ENCODE results near the gene ACOXL. TPM values are rescaled to one million over a fixed set of nuclear protein-coding genes. Genes with fewer than 3 reads are reported as not detected.

The ACOXL gene
- total RNA-seq, 4 donors from 2014 or later, result 0.55 to 5.2 (median 1.1) TPM; not detected in 1

GRCh38 chr2:111142101-111142500, 409.7 kb downstream of the ACOXL start:
- no peak for DNase-seq
- no peaks in the 10 kb centered on the region for H3K36me3 ChIP-seq
- H3K4me1 ChIP-seq, result peaks cover 0 to 4% (median 1%) of the 10 kb centered on the region in 4 donors
- H3K4me3 ChIP-seq, result no peak overlapping the region
- no peaks in the 10 kb centered on the region for H3K9me3 ChIP-seq
- intact Hi-C loops (cut with DNase I; ENCODE audit: low total_unique reads) (no loop called here), in situ Hi-C loops (cut with MboI; ENCODE audit: low pct_ligation_motif_present in 1 of 4, low pct_unique_long_range_greater_than_20kb in 1 of 4, low sequenced_read_pairs in 3 of 4) (loop anchor here in 1 of 4 donors (25.0 kb wide), 1 partner anchor 330 kb away; no protein-coding TSS in a partner anchor)
- no peaks in the 10 kb centered on the region for H3K27me3 ChIP-seq
- TF ChIP-seq POLR2A (IDR thresholded peaks at IDR 0.05) (no peak), EP300 (IDR thresholded peaks at IDR 0.05; ENCODE audit: low read depth) (no peak), POLR2AphosphoS5 (IDR thresholded peaks at IDR 0.05) (no peak), CTCF (IDR thresholded peaks at IDR 0.05) (no peak)
- no peak overlapping the region for H3K27ac ChIP-seq
- WGBS, 2 donors (ENCODE audit: low coverage in 1 of 2), result 71 to 75% methylated on average over 1 of the region's 1 CpG

- 90 to 93% methylated on average over 2 to 10 of the region's 10 CpGs for WGBS, 2 donors (ENCODE audit: low coverage in 1 of 2)
- H3K4me3 ChIP-seq, result no peak overlapping the region
- intact Hi-C loops (cut with DNase I; ENCODE audit: low total_unique reads) (no loop called here), in situ Hi-C loops (cut with MboI; ENCODE audit: low pct_ligation_motif_present in 1 of 4, low pct_unique_long_range_greater_than_20kb in 1 of 4, low sequenced_read_pairs in 3 of 4) (loop anchor here in 1 of 4 donors (25.0 kb wide), 1 partner anchor 331 kb away; no protein-coding TSS in a partner anchor)
- peaks cover 0 to 4% (median 1%) of the 10 kb centered on the region in 4 donors for H3K4me1 ChIP-seq
- no peak overlapping the region for H3K27ac ChIP-seq
- H3K9me3 ChIP-seq, result no peaks in the 10 kb centered on the region
- H3K27me3 ChIP-seq, result no peaks in the 10 kb centered on the region
- TF ChIP-seq EP300 (IDR thresholded peaks at IDR 0.05; ENCODE audit: low read depth) (no peak), POLR2A (IDR thresholded peaks at IDR 0.05) (no peak), CTCF (IDR thresholded peaks at IDR 0.05) (no peak), POLR2AphosphoS5 (IDR thresholded peaks at IDR 0.05) (no peak)
- no peak for DNase-seq
- H3K36me3 ChIP-seq, result no peaks in the 10 kb centered on the region
Observed at GRCh38 chr2:111143107-111143842, 410.9 kb downstream of the ACOXL start.

- in situ Hi-C loops (cut with MboI; ENCODE audit: low pct_ligation_motif_present in 1 of 4, low pct_unique_long_range_greater_than_20kb in 1 of 4, low sequenced_read_pairs in 3 of 4), result loop anchor here in 1 of 4 donors (25.0 kb wide), 1 partner anchor 332 kb away; no protein-coding TSS in a partner anchor
- TF ChIP-seq POLR2A (IDR thresholded peaks at IDR 0.05) (no peak), EP300 (IDR thresholded peaks at IDR 0.05; ENCODE audit: low read depth) (no peak), POLR2AphosphoS5 (IDR thresholded peaks at IDR 0.05) (no peak), CTCF (IDR thresholded peaks at IDR 0.05) (no peak)
- no peaks in the 10 kb centered on the region for H3K27me3 ChIP-seq
- H3K4me3 ChIP-seq, result no peak overlapping the region
- H3K4me1 ChIP-seq, result peaks cover 0 to 4% (median 1%) of the 10 kb centered on the region in 4 donors
- DNase-seq, result no peak
- H3K36me3 ChIP-seq, result no peaks in the 10 kb centered on the region
- intact Hi-C loops (cut with DNase I; ENCODE audit: low total_unique reads), result no loop called here
- no peak overlapping the region for H3K27ac ChIP-seq
- H3K9me3 ChIP-seq, result no peaks in the 10 kb centered on the region
- WGBS, 2 donors (ENCODE audit: low coverage in 1 of 2), result 72% methylated on average over 1 of the region's 1 CpG; no CpG with 5 or more reads in 1 of the 2 donors
Observed at GRCh38 chr2:111143843-111144198, 411.4 kb downstream of the ACOXL start.

DNA sequence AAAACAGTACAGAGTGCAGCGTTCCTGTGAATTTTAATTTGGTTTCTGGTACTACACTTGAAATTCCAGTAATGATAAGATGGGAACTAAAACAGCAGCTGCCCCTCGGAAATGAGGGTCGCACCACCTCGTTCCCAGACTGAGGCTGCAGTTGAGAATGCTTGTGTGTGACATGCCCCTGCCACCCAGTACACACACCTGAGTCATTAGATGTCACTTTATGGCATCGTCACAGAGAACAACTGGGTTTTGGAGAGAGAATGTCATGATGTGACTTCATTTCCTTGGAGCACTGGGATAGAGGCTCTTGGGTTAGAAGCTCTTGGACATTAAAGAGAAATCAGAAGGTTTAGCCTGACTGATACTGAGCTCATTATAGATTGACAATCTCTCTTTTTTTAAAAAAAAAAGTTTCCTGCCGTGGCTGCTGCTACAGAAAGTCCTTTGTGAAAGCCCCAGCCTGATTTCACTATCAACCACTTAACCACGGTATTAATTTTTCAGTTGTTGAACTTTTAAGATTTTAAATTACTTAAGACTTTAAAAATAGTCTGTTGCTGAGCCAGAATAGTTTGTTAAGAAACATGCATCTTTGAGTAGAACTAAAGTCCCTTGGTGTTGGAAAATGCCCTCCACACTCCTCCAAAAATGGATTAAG, 412.9 kb downstream of the ACOXL start:
- Histone ChIP-seq H3K27ac (no peak overlapping the region), H3K4me3 (no peak overlapping the region), H3K36me3 (peaks cover 0 to 7% (median 0%) of the 10 kb centered on the region in 4 donors), H3K9me3 (no peaks in the 10 kb centered on the region), H3K27me3 (no peaks in the 10 kb centered on the region), H3K4me1 (peaks cover 0 to 4% (median 1%) of the 10 kb centered on the region in 4 donors)
- no peak for DNase-seq
- in situ Hi-C loops (cut with MboI; ENCODE audit: low pct_ligation_motif_present in 1 of 4, low pct_unique_long_range_greater_than_20kb in 1 of 4, low sequenced_read_pairs in 3 of 4), result loop anchor here in 1 of 4 donors (25.0 kb wide), 1 partner anchor 333 kb away; no protein-coding TSS in a partner anchor
- 79 to 82% methylated on average over 4 to 7 of the region's 7 CpGs for WGBS, 2 donors (ENCODE audit: low coverage in 1 of 2)
- intact Hi-C loops (cut with DNase I; ENCODE audit: low total_unique reads), result no loop called here
- TF ChIP-seq POLR2AphosphoS5 (IDR thresholded peaks at IDR 0.05) (no peak), POLR2A (IDR thresholded peaks at IDR 0.05) (no peak), CTCF (IDR thresholded peaks at IDR 0.05) (no peak), EP300 (IDR thresholded peaks at IDR 0.05; ENCODE audit: low read depth) (no peak)

Data from transverse colon (tissue), 4 donors.